ENCODE measurements around the gene HEATR5A.
A peak's percentile ranks its signal among the peaks of the same experiment; 100 is the strongest.

DNA sequence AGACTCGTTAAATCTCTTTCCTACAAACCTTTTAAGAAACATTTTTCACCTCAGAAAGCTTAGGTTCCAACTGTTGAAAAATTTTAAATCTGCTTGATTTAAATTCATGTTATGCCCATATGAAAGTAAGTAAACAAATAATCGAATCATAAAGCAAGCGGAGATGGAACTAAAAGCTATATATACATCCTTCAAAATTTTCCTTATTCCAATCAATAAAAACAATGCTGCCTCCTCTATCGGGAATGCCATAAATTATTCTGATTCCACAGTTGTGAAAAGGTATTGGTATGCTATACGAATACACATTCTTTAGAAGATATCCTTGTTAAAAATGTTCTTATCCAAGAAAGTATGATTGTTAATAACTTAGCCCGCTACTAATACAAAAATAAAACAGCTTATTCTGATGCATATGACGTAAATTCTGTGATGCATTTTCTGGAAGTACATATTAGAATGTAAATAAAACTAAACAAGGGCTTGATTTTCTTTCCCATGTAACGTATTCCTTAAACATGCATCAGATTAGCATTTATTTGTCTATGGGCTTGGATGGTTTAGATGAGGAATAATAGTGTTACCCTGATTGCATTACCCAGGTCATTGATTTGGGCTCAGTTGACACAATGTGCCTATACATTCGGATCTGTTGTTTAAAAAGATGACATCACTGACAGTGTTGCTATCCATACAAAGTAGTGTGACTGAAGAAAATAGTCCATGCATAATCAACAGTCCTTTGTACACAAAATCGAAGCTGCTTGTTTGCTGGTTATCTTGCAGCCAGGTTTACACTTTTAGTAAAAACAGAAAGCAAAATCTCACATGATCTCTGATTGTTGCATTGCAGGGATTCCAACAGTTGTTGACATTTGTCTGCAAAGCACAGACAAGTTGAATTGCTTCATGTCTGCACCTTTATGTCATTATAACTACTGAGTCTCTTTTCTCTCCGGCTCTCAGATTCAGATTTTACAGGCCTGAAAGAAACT, 37.6 kb upstream of the HEATR5A start:
- TF ChIP-seq, protein P1, sequence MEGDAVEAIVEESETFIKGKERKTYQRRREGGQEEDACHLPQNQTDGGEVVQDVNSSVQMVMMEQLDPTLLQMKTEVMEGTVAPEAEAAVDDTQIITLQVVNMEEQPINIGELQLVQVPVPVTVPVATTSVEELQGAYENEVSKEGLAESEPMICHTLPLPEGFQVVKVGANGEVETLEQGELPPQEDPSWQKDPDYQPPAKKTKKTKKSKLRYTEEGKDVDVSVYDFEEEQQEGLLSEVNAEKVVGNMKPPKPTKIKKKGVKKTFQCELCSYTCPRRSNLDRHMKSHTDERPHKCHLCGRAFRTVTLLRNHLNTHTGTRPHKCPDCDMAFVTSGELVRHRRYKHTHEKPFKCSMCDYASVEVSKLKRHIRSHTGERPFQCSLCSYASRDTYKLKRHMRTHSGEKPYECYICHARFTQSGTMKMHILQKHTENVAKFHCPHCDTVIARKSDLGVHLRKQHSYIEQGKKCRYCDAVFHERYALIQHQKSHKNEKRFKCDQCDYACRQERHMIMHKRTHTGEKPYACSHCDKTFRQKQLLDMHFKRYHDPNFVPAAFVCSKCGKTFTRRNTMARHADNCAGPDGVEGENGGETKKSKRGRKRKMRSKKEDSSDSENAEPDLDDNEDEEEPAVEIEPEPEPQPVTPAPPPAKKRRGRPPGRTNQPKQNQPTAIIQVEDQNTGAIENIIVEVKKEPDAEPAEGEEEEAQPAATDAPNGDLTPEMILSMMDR (IDR thresholded peaks at IDR 0.05), result peak; percentile 0; the same call in 1 of the 2 replicates
- TF ChIP-seq ZFX (IDR thresholded peaks at IDR 0.05; ENCODE audit: borderline replicate concordance), result no peak
